ENCODE results near the gene GALNT9.
"Not testable (repeated sequence)": the region's sequence is repeated elsewhere in the genome, so short reads cannot be mapped to it uniquely, and the experiment has no call there.

Gene GALNT9

GRCh38 chr12:132329036-132329719 lies at the start of gene GALNT9:
Gene GALNT9, minus strand, starts transcription at chr12:132329589. Its CDS starts 386 bp downstream, at chr12:132329203.
- no peak for FAIRE-seq

- FAIRE-seq: not testable (repeated sequence)
These were observed 49.7 kb upstream of the GALNT9 start for GRCh38 chr12:132379057-132379456.

GRCh38 chr12:132377147-132377546 lies 47.8 kb upstream of the GALNT9 start:
- no peak for FAIRE-seq

GRCh38 chr12:132376464-132376830 lies 47.1 kb upstream of the GALNT9 start:
- no peak for FAIRE-seq

GRCh38 chr12:132375747-132376463 lies 46.5 kb upstream of the GALNT9 start:
- no peak for FAIRE-seq

GRCh38 chr12:132374612-132375445 lies 45.4 kb upstream of the GALNT9 start:
- no peak for FAIRE-seq

GRCh38 chr12:132373901-132374611 lies 44.7 kb upstream of the GALNT9 start:
- FAIRE-seq: no peak

- FAIRE-seq: no peak
These were observed 38.5 kb upstream of the GALNT9 start for GRCh38 chr12:132367852-132368251.

- FAIRE-seq: no peak
These were observed 37.9 kb upstream of the GALNT9 start for GRCh38 chr12:132367071-132367851.

- no peak for FAIRE-seq
These were observed 37.0 kb upstream of the GALNT9 start for GRCh38 chr12:132366341-132366861.

- no peak for FAIRE-seq
These were observed 35.8 kb upstream of the GALNT9 start for GRCh38 chr12:132365226-132365625.

GRCh38 chr12:132364348-132364902 lies 35.0 kb upstream of the GALNT9 start:
- no peak for FAIRE-seq

- FAIRE-seq: no peak
These were observed 34.4 kb upstream of the GALNT9 start for GRCh38 chr12:132363661-132364347.

GRCh38 chr12:132362996-132363660 lies 33.7 kb upstream of the GALNT9 start:
- FAIRE-seq: no peak

- FAIRE-seq: no peak
These were observed 31.8 kb upstream of the GALNT9 start for GRCh38 chr12:132360906-132361777.

GRCh38 chr12:132360410-132360809 lies 31.0 kb upstream of the GALNT9 start:
- no peak for FAIRE-seq

GRCh38 chr12:132359971-132360370 lies 30.6 kb upstream of the GALNT9 start:
- no peak for FAIRE-seq

- no peak for FAIRE-seq
These were observed 30.2 kb upstream of the GALNT9 start for GRCh38 chr12:132359551-132359950.

Measured in A204.1 (cell line).